Neural crest cell (in vitro differentiated cells): Measurements from ENCODE around the gene POLR3K. TPM values are rescaled to one million over a fixed set of nuclear protein-coding genes. Genes with fewer than 3 reads are reported as not detected.

Experiments used
- DNase-seq: peaks from one replicate; pipeline ENCODE4 v3.0.0; 2021; ENCODE audit warnings: low read depth, mixed read lengths, low spot score
- H3K27ac Mint-ChIP-seq: one replicate; pipeline ENCODE4 v1.8.0; 2021; ENCODE audit warnings: mild to moderate bottlenecking, mixed read lengths; ENCODE audit not compliant: unreplicated experiment
- H3K27me3 Mint-ChIP-seq: 2 replicates; pipeline ENCODE4 v1.8.0; 2021; ENCODE audit warnings: low read depth, mild to moderate bottlenecking, mixed read lengths
- H3K36me3 Mint-ChIP-seq: 2 replicates; pipeline ENCODE4 v1.8.0; 2021; ENCODE audit warnings: low read depth, mild to moderate bottlenecking, mixed read lengths
- H3K4me1 Mint-ChIP-seq: 2 replicates; pipeline ENCODE4 v1.8.0; 2021; ENCODE audit warnings: mixed read lengths
- H3K4me3 Mint-ChIP-seq: one replicate; pipeline ENCODE4 v1.8.0; 2021; ENCODE audit warnings: mild to moderate bottlenecking, mixed read lengths
- H3K9me3 Mint-ChIP-seq: 2 replicates; pipeline ENCODE4 v1.8.0; 2021; ENCODE audit warnings: mixed read lengths
- CTCF ChIP-seq: fragments of 200-600 bp; sonication (generic); conservative IDR thresholded peaks from 2 replicates; pipeline ENCODE4 v1.5.0; 2021; ENCODE audit warnings: antibody characterized with exemption, mild to moderate bottlenecking
- total RNA-seq: library from RNA; stranded (reverse); gene quantifications from 2 replicates; pipeline ENCODE4 v1.2.1, GENCODE V29; 2021

The POLR3K gene
- total RNA-seq, 1 donor from 2014 or later = 36.7 TPM

- no peaks in the 10 kb centered on the region for H3K27me3 Mint-ChIP-seq
- no peaks in the 10 kb centered on the region for H3K4me1 Mint-ChIP-seq
- H3K9me3 Mint-ChIP-seq = no peaks in the 10 kb centered on the region
- H3K27ac Mint-ChIP-seq = no peak overlapping the region
- no peak overlapping the region for H3K4me3 Mint-ChIP-seq
- peaks cover 21% of the 10 kb centered on the region for H3K36me3 Mint-ChIP-seq
- no peak for TF ChIP-seq CTCF
- DNase-seq = no peak
Measured at GRCh38 chr16:45454-45853, 8.0 kb downstream of the POLR3K start.

- Mint-ChIP-seq H3K9me3 (no peaks in the 10 kb centered on the region), H3K4me3 (no peak overlapping the region), H3K27me3 (no peaks in the 10 kb centered on the region), H3K36me3 (peaks cover 18% of the 10 kb centered on the region), H3K27ac (no peak overlapping the region), H3K4me1 (no peaks in the 10 kb centered on the region)
- no peak for DNase-seq
- no peak for TF ChIP-seq CTCF
Measured at GRCh38 chr16:44655-45054, 8.8 kb downstream of the POLR3K start.

GRCh38 chr16:43294-43693, 10.1 kb downstream of the POLR3K start:
- no peak for TF ChIP-seq CTCF
- no peak for DNase-seq
- H3K27me3 Mint-ChIP-seq = no peaks in the 10 kb centered on the region
- no peak overlapping the region for H3K4me3 Mint-ChIP-seq
- no peaks in the 10 kb centered on the region for H3K9me3 Mint-ChIP-seq
- no peaks in the 10 kb centered on the region for H3K4me1 Mint-ChIP-seq
- no peak overlapping the region for H3K27ac Mint-ChIP-seq
- H3K36me3 Mint-ChIP-seq = peaks cover 18% of the 10 kb centered on the region

DNA sequence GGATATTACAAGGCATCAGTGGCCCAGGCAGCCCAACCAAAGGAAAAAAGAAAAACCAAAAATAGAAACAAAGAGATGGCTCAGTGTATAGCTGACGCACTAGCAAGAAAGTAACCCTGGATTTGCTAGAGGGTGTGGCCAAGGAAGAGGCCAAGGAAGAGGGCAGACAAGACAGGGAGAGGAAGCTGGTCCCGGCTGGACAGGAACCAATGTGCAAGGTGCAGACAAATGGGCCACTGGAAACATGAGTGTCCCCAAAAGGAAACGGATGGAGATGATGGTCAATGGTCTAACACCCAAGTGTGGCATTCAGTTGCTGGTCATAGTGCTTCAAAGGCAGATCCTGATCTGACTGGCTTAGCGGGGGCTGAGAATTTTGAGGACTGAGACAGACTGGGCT, 10.7 kb downstream of the POLR3K start:
- no peak overlapping the region for H3K27ac Mint-ChIP-seq
- no peaks in the 10 kb centered on the region for H3K9me3 Mint-ChIP-seq
- H3K4me1 Mint-ChIP-seq = no peaks in the 10 kb centered on the region
- TF ChIP-seq CTCF = no peak
- no peak for DNase-seq
- no peak overlapping the region for H3K4me3 Mint-ChIP-seq
- no peaks in the 10 kb centered on the region for H3K27me3 Mint-ChIP-seq
- peaks cover 18% of the 10 kb centered on the region for H3K36me3 Mint-ChIP-seq

GRCh38 chr16:42069-42457, 11.3 kb downstream of the POLR3K start:
- TF ChIP-seq CTCF = no peak
- no peak for DNase-seq
- no peaks in the 10 kb centered on the region for H3K27me3 Mint-ChIP-seq
- H3K36me3 Mint-ChIP-seq = peaks cover 14% of the 10 kb centered on the region
- H3K9me3 Mint-ChIP-seq = no peaks in the 10 kb centered on the region
- no peak overlapping the region for H3K4me3 Mint-ChIP-seq
- peak overlapping the region; percentile 36 for H3K27ac Mint-ChIP-seq
- no peaks in the 10 kb centered on the region for H3K4me1 Mint-ChIP-seq
